Bone marrow (tissue), 2 donors: Measurements from ENCODE around the gene FAM168A.
A peak's percentile ranks its signal among the peaks of the same experiment; 100 is the strongest.

Experiments
- DNase-seq, 2 donors: peaks; one replicate each; lab custom pipeline; 2025; lab: John Stamatoyannopoulos, UW

Gene FAM168A

DNA sequence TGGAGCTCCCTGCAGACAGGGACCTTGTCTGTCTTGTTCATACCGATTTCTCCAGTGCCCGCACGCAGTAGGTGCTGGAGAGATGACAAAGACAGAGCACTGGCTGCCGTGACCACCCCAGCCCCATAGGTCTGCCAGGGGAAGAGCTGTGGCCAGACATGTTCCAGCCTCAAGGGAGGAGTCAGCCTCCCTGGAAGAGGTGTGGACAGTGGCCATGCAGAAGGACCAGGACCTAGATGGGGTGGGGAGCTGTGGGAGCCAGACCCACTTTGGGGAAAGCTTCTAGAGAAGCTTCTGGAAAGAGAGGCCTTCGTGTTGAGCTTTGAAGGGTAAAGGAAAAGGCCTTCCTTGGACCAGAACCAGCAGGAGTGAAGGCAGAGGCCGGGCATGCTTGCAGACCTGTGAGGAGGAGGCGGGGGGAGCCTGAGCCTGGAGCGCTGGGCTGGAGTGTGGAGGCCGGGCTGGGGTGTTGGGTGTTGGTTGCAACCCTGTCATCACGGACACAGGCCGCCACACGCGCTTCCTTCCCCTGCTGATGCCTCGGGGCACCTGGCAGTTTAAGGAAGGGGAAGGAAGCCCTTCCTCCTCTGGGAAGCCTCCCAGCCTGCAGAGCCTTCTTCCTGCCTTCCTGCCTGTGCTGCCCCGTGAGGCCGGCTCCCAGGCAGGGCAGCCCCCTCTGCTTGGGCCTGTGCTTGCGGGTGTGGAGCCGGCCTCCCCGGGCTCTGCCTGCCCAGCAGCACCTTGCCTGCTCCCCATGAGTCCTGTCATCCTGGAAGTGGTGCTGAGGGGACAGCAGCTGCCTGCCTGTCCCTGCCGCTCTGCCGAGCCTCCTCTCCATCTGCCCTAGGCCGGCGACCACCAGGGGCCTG lies 209.4 kb downstream of the FAM168A start:
- peak in 1 of 2 donors; percentile 18 for DNase-seq

GRCh38 chr11:73387594-73388264 lies 210.2 kb downstream of the FAM168A start:
- no peak for DNase-seq

DNA sequence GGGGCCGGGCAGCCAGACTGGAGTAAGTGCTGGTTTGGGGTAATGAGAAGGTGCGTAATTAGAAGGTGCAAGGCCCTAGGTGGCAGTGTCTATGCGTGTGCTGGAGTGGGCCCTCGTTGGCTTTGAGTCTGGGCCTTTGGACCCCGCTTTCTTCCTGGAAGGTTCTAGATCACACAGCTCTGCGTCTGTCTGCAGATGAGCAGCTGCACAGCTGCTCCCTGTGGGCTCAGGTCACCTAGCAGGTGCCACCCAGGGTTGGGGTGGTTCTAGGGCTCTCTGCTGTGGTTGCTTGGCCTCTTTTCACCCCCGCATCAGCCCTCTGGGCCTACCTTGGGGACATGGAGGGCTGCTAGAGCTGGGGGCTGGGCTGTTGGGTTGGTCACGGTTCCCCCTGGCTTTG lies 211.4 kb downstream of the FAM168A start:
- no peak for DNase-seq

- DNase-seq = peak in 1 of 2 donors; percentile 17
Measured at GRCh38 chr11:73386016-73386415, 211.9 kb downstream of the FAM168A start.

DNA sequence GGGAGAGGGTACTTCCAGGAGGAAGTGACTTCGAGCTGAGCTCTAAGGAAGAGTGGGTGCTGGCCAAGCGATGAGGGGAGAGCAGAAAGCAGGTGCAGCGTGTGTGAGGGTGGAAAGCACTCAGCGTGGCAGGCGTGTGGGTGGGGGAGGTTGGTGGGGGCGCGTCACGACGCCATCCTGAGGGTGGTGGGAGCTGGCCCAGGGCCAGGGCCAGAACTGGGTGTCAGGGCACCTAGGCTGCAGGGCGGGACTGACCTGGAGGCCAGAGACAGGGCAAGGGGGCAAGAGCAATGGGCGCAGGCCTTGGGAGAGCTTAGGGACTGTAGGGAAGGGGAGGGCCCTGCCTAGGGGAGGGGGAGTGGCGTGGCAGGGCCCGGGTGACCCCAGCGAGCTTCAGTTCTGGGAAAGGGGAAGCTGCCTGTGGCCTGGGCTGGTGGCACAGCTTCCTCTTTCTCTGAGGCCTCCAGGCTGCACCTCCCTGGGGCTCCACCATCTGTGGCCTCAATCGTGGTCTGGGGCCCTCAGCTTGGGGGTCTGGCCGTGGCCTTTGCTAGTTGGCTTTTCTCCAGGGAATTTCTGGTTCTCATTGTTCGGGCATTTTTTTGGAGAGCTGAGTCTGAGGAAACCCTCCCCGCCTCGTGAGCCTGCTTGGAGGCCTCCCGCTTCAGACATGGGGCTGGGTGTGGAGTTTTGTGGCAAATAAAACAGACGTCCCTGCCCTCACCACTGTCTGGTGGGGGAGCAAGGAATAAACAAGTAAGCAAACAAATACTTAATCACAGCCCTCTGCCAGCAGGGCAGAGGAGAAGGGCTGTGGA lies 212.8 kb downstream of the FAM168A start:
- peak; percentile 61 to 90 for DNase-seq

GRCh38 chr11:73384531-73384871 lies 213.4 kb downstream of the FAM168A start:
- no peak for DNase-seq

DNA sequence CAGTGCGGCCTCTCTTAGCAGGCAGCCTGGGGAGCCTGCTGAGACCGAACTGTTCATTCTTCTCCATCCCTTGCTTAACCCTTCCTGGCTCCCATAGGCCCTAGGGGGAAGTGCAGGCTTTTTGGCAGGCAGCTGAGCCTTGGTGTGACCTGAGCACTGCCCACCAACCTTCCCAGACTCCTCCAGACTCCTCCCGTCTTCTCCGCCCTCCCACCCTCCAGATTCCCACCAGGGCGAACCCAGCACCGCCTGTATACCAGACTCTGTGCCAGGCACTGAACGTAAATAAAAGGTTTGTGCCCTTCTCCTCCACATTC lies 213.8 kb downstream of the FAM168A start:
- no peak for DNase-seq

GRCh38 chr11:73383249-73384124 lies 214.4 kb downstream of the FAM168A start:
- no peak for DNase-seq

DNA sequence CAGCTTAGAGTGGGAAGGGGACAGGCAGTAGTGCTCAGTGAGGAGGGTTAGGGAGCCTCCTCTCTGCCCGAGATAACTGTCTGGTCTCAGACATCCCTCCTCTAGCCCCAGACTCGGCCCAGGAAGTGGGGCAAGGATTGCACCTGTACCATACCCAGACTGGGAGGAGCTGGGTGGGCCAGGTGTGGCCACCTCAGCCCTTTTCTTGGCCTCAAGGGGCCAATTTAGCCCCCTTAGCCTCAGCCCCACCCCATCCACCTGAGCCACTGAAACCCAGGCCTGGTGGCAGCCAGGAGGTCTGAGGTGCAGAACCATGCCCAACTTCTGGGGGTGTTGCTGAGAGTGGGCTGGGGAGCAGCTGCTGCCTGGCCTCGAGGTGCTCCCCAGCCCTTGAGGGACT lies 215.2 kb downstream of the FAM168A start:
- DNase-seq = no peak

GRCh38 chr11:73382183-73382582 lies 215.7 kb downstream of the FAM168A start:
- no peak for DNase-seq

DNA sequence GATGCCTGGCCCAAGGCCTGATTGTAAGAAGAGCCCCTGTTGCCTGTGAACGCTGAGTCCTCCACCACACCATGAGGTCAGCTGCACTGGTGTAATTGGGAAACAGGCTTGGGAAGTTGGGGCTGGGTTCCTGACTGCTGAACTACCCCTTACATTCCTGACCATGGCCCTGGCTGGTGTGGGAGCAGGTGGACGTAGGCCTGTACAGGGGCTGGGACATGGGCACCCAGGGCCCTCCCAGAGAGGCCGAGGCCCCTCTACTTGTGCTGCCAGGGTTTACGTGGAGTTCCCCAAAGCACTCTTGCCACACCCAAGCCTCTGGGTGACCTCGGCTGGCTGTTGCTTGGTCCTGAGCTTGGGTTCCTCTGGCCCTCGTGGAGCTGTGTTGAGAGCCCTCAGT lies 216.3 kb downstream of the FAM168A start:
- peak in 1 of 2 donors; percentile 47 for DNase-seq

DNA sequence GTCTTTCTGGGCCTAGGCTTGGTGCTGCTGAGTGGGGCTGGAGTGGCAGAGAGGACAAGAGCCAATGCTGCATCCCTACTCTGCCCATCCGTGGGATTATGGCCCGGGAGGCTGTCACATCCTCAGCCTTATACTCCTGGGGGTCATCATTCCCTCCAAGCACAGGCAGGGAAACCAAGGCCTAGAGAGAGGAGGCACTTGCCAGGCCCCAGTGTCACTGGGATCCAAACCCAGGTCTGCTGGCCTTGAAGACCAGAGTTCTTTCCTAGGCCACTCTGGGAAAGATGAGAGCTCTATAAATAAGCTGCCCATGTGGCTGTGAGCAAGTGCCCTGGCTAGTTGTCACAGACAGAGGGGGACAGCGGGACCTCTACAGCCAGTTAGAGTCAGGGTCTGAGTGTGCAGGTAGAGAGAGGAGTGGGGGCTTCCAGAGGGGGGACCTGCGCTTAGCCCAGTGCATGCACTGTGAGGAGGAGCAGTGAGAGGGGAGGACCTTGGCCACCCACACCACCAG lies 217.0 kb downstream of the FAM168A start:
- DNase-seq = no peak

GRCh38 chr11:73380331-73380730 lies 217.6 kb downstream of the FAM168A start:
- DNase-seq = peak in 1 of 2 donors; percentile 10

- no peak for DNase-seq
Measured at GRCh38 chr11:73379189-73379880, 218.6 kb downstream of the FAM168A start.

DNA sequence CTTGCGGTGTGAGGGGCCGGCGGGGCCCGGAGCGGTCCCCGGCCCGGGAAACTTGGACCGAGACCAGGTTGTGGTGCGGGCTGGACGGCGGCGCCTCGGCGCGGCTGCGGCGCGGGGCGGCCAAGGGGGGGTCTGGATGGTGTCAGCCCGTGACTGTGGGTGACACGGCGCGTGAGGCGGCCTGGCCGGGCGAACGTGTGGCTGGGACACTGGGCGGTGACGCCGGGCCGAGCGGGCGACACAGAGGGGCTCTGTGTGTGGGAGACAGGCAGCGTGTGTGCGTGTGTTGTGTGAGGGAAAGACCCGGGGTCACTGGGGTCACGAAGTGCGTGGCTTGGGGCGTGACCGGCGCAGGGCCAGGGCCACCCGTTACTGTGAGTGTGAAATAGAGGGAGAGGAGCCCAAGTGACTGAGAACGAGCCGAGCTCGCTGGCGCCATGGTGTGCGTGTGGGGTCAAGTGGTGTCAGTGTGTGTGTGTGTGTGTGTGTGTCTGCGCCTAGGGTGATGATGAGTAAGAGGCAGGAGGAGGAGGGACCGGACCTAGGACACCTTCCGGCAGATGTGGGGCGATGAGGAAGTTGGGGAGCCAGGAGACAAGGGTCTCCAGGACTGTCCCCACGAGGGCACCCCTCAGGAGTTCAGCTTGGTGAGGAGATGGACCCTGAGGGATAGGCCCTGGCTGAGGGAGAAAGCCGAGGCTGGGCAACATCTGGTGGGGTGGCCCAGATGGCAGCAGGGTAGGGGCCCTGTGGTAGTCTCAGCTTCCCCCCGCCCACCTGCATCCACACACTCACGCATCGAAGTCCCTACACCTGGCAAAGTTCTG lies 220.9 kb downstream of the FAM168A start:
- peak; percentile 61 to 96 for DNase-seq

DNA sequence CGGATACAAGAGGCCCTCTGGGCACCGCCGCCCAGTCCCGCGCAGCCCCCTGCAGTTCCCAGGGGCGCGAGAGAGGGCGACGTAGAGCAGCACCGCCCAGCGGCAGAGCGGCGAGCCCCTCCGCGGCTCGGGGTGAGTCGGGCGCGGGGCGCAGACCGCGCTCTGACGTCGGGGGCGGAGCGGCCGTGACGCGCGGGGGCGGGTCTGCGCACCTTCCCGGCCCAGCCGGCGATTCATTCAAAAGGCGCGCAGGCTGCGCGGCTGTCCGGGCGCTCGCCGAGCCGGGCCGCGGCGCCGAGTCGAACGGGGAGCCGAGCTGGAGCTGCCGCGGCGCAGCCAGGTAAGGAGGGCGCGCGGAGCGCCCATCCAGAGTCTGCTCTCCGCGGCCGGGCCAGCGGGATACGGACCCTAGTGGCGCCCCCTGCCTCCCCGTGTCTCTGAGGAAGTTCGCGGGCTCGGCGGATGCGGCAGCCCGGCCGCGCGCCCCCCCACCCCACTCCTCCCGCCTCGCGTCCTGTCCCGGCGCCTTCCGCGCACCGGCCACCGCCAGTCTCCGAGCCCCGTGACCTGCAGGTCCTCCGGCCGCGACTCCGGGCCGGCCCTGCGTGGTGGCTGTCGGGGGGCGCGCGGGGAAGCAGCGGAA lies 221.6 kb downstream of the FAM168A start, which contains the start of gene RELT:
RELT (plus strand) TSS at position 240 of the 643 bp plus-strand sequence. CDS start 12,738 bp downstream, outside the sequence.
- peak; percentile 83 to 88 for DNase-seq

DNA sequence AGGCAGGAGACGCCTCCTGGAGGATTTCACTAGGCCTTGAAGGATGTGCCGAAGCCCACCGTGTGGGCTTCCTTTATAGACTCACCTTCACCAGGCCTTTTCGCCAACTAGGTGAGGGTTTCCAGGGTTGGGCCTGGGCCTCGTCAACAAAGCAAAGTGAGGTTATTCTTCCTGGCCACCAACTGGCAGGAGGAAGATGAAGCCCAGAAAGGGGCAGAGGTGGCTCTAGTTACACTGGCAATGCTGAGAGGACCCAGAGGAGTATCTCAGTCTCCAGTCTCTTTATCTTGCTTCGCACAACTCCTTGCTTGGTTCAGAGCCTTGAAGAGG lies 222.1 kb downstream of the FAM168A start:
- DNase-seq = no peak

- DNase-seq = no peak
Measured at GRCh38 chr11:73374151-73374550, 223.8 kb downstream of the FAM168A start.

DNA sequence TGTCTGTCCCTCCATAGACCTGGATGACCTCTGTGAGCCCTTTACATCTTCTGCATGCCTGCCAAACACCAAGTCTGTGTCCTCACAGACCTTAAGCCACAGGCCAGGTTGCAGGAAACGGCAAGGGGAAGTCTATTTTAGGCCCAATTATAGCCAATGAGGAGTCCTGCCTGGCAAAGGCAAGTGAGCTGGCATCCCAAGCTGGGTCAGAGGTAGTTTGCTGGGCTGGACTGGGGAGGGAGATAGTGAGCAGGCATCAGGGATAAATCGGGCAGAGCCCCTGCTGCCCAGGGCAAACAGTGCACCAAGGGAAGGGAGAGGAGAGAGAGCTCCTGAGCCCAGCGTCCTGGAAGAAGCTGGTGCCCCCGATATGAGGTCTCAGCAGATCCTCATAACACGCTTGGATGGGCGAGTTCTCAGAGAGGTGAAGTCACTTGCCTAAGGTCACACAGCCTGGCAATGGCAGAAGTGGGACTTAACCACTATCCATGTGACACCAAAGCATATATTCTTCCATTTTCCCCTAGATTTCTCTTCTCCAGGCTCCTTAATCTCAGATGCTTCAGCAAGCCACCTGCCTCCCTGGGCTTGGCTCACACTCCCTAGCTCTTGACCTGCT lies 225.4 kb downstream of the FAM168A start:
- DNase-seq = no peak
